Spleen (tissue), 11 donors: ENCODE measurements around the gene PUS1. TPM values are rescaled to one million over a fixed set of nuclear protein-coding genes. Genes with fewer than 3 reads are reported as not detected.
"Not testable (repeated sequence)": the region's sequence is repeated elsewhere in the genome, so short reads cannot be mapped to it uniquely, and the experiment has no call there.

Experiments
- DNase-seq: peaks from one replicate; pipeline ENCODE4 v3.0.0-alpha.2; 2020
- H3K27ac ChIP-seq, 8 donors: fragments of 200-600 bp; sonication (generic) in 7 of 8; 1 replicate in 4 of 8; 2 replicates in 4 of 8; pipeline versions ENCODE4 v1.5.0 to v1.8.0; 2016 to 2021; ENCODE audit warnings: inconsistent platforms in 4 of 8, mild to moderate bottlenecking in 4 of 8, moderate library complexity in 1 of 8
- H3K27me3 ChIP-seq, 7 donors: fragments of 200-600 bp; sonication (generic) in 6 of 7; replicated peaks in 1 of 7; 1 replicate in 4 of 7; 2 replicates in 3 of 7; pipeline versions ENCODE4 v1.5.0 to v1.8.0; 2016 to 2021; ENCODE audit warnings: inconsistent platforms in 3 of 7, mild to moderate bottlenecking in 1 of 7
- H3K36me3 ChIP-seq, 6 donors: fragments of 200-600 bp; sonication (generic) in 5 of 6; 1 replicate in 4 of 6; 2 replicates in 2 of 6; pipeline versions ENCODE4 v1.5.0 to v1.8.0; 2016 to 2021; ENCODE audit warnings: inconsistent platforms in 2 of 6
- H3K4me1 ChIP-seq, 6 donors: fragments of 200-600 bp; sonication (generic) in 5 of 6; 1 replicate in 3 of 6; 2 replicates in 3 of 6; pipeline versions ENCODE4 v1.5.0 to v1.8.0; 2016 to 2021; ENCODE audit warnings: inconsistent platforms in 3 of 6
- H3K4me3 ChIP-seq, 8 donors: fragments of 200-600 bp; sonication (generic) in 7 of 8; 1 replicate in 4 of 8; 2 replicates in 4 of 8; pipeline versions ENCODE4 v1.5.0 to v1.8.0; 2016 to 2021; ENCODE audit warnings: inconsistent platforms in 4 of 8, mild to moderate bottlenecking in 4 of 8, moderate library complexity in 2 of 8
- H3K9me3 ChIP-seq, 8 donors: fragments of 200-600 bp; sonication (generic) in 7 of 8; 1 replicate in 4 of 8; 2 replicates in 4 of 8; pipeline versions ENCODE4 v1.5.0 to v1.8.0; 2016 to 2021; ENCODE audit warnings: inconsistent platforms in 4 of 8
- POLR2A ChIP-seq, 3 donors: fragments of 450-650 bp; IDR thresholded peaks; one replicate each; pipeline ENCODE4 v1.5.1; 2017; ENCODE audit warnings: antibody characterized with exemption in 3 of 3, mild to moderate bottlenecking in 1 of 3
- POLR2AphosphoS5 ChIP-seq, 3 donors: sonication (generic); formaldehyde crosslinking; IDR thresholded peaks; one replicate each; pipeline ENCODE4 v1.5.1; 2017; ENCODE audit warnings: antibody characterized with exemption in 3 of 3
- WGBS, 5 donors: extraction: QIAGEN DNeasy Blood & Tissue Kit in 3 of 5; methylation state at CpG; one replicate each; pipeline versions ENCODE4 v1.1.5 to v1.1.7; 2013 to 2018; 5-methylcytosine and 5-hydroxymethylcytosine counted together
- intact Hi-C: fragments of 100-400 bp; cut with DNase I; formaldehyde crosslinking; loops from one replicate; pipeline ENCODE4 v1.15.0; 2023; ENCODE audit warnings: low total_unique reads
- polyA plus RNA-seq, 3 donors: library from polyadenylated mRNA; stranded (reverse); fragments of 200-250 nt; gene quantifications; one replicate each; pipeline ENCODE4 v1.2.1, GENCODE V29; 2013
- total RNA-seq, 7 donors: library from RNA; depleted of rRNA in 3 of 7; stranded (reverse); fragments of >200 nt in 3 of 7; fragmentation: NEBNext Ultra II Directional in 4 of 7; extraction: Animal tissue kit (Norgen Biotek cat#: 25700) in 4 of 7; gene quantifications; one replicate each; pipeline versions ENCODE4 v1.1.0 to v1.2.1, GENCODE V29; 2016 to 2021
- TF ChIP-seq, protein P1 (sequence below), 11 experiments: fragments of 200-600 bp in 7 of 11; fragments of 450-650 bp in 4 of 11; sonication (generic) in 4 of 11; IDR thresholded peaks in 8 of 11; conservative IDR thresholded peaks in 3 of 11; 1 replicate in 7 of 11; 2 replicates in 4 of 11; pipeline versions ENCODE4 v1.4.0 to v1.8.0; 2016 to 2021; ENCODE audit warnings: antibody characterized with exemption in 11 of 11, inconsistent platforms in 4 of 11, mild to moderate bottlenecking in 1 of 11
- donor health status: healthy with polysubstance abuse.
- donor health status: DM: no; HTN: no; CAD: no; lungs with moderate emphysema.
- donor health status: DM: no; HTN: no; CAD: no.
- donor health status: Bipolar disorder and iron deficiency.
- donor health status: healthy.
- donor health status: DM: no; HTN: no; CAD: no.
- donor health status: DM: yes; HTN: yes; CAD: no.

The PUS1 gene
- total and polyA plus RNA-seq, 10 donors = 16.0 to 46.5 (median 30.0) TPM

GRCh38 chr12:131948166-131948712 is 19.2 kb downstream of the PUS1 start:
- Histone ChIP-seq H3K27me3 (no peaks in the 10 kb centered on the region), H3K4me1 (peaks cover 16 to 54% (median 44%) of the 10 kb centered on the region in 6 donors), H3K4me3 (no peak overlapping the region), H3K27ac (peak overlapping the region in 6 of 8 donors; percentile 9 to 93 (median 88)), H3K9me3 (no peaks in the 10 kb centered on the region), H3K36me3 (peaks cover 0 to 21% (median 17%) of the 10 kb centered on the region in 6 donors)
- no peak for DNase-seq
- TF ChIP-seq POLR2A (IDR thresholded peaks at IDR 0.05) (no peak), POLR2AphosphoS5 (IDR thresholded peaks at IDR 0.05) (no peak)
- TF ChIP-seq, protein P1, sequence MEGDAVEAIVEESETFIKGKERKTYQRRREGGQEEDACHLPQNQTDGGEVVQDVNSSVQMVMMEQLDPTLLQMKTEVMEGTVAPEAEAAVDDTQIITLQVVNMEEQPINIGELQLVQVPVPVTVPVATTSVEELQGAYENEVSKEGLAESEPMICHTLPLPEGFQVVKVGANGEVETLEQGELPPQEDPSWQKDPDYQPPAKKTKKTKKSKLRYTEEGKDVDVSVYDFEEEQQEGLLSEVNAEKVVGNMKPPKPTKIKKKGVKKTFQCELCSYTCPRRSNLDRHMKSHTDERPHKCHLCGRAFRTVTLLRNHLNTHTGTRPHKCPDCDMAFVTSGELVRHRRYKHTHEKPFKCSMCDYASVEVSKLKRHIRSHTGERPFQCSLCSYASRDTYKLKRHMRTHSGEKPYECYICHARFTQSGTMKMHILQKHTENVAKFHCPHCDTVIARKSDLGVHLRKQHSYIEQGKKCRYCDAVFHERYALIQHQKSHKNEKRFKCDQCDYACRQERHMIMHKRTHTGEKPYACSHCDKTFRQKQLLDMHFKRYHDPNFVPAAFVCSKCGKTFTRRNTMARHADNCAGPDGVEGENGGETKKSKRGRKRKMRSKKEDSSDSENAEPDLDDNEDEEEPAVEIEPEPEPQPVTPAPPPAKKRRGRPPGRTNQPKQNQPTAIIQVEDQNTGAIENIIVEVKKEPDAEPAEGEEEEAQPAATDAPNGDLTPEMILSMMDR (IDR thresholded peaks at IDR 0.05 in 8 of 11, conservative IDR thresholded peaks at IDR 0.05 in 3 of 11) = no peak
- intact Hi-C loops = no loop called here
- WGBS, 5 donors = 50 to 83% (median 69%) methylated on average over 1 of the region's 1 CpG

- Histone ChIP-seq H3K4me1 (peaks cover 16 to 60% (median 46%) of the 10 kb centered on the region in 6 donors), H3K27ac (peak overlapping the region; percentile 11 to 93 (median 84)), H3K36me3 (peaks cover 0 to 14% (median 12%) of the 10 kb centered on the region in 6 donors), H3K4me3 (peak overlapping the region; percentile 7 to 99 (median 95))
- H3K27me3 ChIP-seq, intact Hi-C loops, H3K9me3 ChIP-seq: not testable (repeated sequence)
- 43 to 51% (median 45%) methylated on average over 23 of the region's 23 CpGs for WGBS, 5 donors
- peak; percentile 48 for DNase-seq
These were observed 19.8 kb downstream of the PUS1 start for GRCh38 chr12:131948713-131949430.

DNA sequence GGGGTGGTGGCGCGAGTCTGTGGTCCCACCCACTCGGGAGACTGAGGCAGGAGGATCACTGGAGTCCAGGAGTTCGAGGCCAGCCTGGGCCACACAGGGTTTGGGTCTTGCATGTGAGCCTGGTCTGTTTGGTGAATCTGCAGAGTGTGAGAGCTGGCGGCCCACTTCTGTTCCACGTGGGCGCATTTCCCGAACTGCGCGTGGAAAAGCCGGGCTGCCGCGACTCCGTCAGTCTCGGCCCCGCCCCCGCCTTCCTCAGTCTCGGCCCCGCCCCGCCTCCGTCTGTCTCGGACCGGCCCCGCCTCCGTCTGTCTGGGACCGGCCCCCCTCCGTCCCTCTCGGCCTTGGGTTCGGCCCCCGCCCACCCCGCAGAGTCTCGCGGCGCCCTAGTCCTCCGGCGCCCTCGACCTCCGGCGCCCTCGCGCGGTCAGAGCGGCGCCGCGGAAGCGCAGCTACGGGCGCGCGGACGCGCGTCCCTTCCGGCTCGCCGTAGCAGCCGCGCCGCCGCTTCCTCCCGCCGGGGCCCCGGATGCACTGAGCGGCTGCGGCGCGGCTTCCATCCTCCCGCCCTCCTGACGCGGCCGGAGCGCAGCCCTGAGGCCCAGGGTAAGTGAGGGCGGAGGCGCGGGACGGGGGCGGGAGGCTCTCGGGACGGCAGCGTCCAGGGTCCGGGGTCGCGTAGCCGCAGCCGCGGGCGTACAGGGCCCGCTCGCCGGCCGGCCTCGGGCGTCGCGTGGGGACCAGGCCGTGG is 20.5 kb downstream of the PUS1 start, which contains the start of gene EP400:
Gene EP400, plus strand, starts transcription at position 512 of the 751 bp plus-strand sequence. CDS start 10,678 bp downstream, outside the sequence.
- intact Hi-C loops = no loop called here
- no peaks in the 10 kb centered on the region for H3K9me3 ChIP-seq
- peak within 1 kb of the TSS; percentile 85 to 99 (median 95) for H3K4me3 ChIP-seq
- H3K27ac ChIP-seq = peak within 1 kb of the TSS; percentile 67 to 93 (median 84)
- TF ChIP-seq, protein P1 (IDR thresholded peaks at IDR 0.05 in 8 of 11, conservative IDR thresholded peaks at IDR 0.05 in 3 of 11) = peak in 9 of 11 experiments; percentile 7 to 82 (median 72)
- peak in 1 of 3 donors; percentile 86 for TF ChIP-seq POLR2A (IDR thresholded peaks at IDR 0.05)
- peak; percentile 77 to 88 (median 88) for TF ChIP-seq POLR2AphosphoS5 (IDR thresholded peaks at IDR 0.05)
- peaks cover 0 to 7% (median 5%) of the 10 kb centered on the region in 6 donors for H3K36me3 ChIP-seq
- 1 to 8% (median 3%) methylated on average over 10 to 97 of the region's 97 CpGs for WGBS, 5 donors
- H3K4me1 ChIP-seq = peaks cover 16 to 66% (median 46%) of the 10 kb centered on the region in 6 donors
- peak; percentile 100 for DNase-seq
- no peaks in the 10 kb centered on the region for H3K27me3 ChIP-seq

DNA sequence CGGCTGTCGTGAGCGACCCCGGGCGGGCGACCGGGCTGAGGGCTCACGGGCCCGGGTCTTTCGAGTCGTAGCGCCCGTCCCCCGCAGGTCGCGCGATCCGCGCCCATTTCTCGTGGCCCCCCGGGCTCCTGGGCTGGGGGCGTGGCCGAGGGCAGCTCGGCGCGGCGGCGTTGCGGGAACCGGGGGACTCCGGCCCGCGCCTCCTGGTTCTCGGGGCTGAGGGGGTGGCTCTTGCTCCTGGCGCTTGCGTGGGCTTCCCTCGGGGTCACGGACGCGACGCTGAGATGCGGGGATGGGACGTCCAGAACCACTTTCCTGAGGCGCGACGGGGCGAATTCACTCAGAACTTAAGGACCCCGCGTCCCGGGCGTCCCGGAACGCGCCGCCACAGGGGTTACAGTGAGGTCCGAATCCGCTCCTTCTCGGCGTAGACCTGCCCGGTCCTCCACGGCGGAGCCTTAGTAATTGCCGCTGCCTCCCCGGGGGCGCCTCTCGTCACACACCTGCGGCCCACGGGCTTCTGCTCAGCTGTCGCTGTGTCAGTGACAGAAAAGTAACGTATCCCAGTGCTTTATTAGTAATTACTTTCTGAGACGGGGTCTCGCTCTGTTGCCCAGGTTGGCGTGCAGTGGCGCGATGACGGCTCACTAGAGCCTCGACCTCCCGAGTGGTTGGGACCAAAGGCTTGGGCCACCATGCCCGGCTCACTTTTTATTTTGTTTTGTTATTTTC is 21.3 kb downstream of the PUS1 start:
- H3K4me3 ChIP-seq = peak overlapping the region; percentile 85 to 99 (median 95)
- DNase-seq = no peak
- intact Hi-C loops = no loop called here

GRCh38 chr12:131953810-131954209 is 24.7 kb downstream of the PUS1 start:
- H3K27ac ChIP-seq, H3K36me3 ChIP-seq, intact Hi-C loops, H3K9me3 ChIP-seq, DNase-seq, H3K4me3 ChIP-seq, H3K27me3 ChIP-seq: not testable (repeated sequence)
- peaks cover 20 to 92% (median 61%) of the 10 kb centered on the region in 6 donors for H3K4me1 ChIP-seq
- WGBS, 5 donors = 90 to 96% (median 94%) methylated on average over 9 of the region's 9 CpGs

More for the DNA sequence above, 21.3 kb downstream of the PUS1 start:
- TF ChIP-seq POLR2AphosphoS5 (IDR thresholded peaks at IDR 0.05) = no peak
- TF ChIP-seq, protein P1 (IDR thresholded peaks at IDR 0.05 in 8 of 11, conservative IDR thresholded peaks at IDR 0.05 in 3 of 11) = no peak
- TF ChIP-seq POLR2A (IDR thresholded peaks at IDR 0.05) = no peak
- H3K36me3 ChIP-seq = no peaks in the 10 kb centered on the region
- peak overlapping the region; percentile 67 to 93 (median 84) for H3K27ac ChIP-seq
- H3K9me3 ChIP-seq = no peaks in the 10 kb centered on the region
- no peaks in the 10 kb centered on the region for H3K27me3 ChIP-seq
- WGBS, 5 donors = 1 to 2% (median 2%) methylated on average over 11 to 79 of the region's 79 CpGs
- peaks cover 16 to 73% (median 49%) of the 10 kb centered on the region in 6 donors for H3K4me1 ChIP-seq

DNA sequence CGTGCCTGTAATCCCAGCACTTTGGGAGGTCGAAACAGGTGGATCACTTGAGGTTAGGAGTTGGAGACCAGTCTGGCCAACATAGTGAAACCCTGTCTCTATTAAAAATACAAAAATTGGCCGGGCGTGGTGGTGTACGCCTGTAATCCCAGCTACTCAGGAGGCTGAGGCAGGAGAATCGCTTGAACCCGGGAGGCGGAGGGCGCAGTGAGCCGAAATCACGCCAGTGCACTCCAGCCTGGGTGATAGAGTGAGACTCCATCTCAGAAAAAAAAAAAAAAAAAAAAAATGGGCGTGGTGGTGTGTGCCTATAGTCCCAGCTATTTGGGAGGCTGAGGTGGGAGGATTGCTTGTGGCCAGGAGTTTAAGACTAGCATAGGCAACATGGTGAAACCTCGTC is 25.4 kb downstream of the PUS1 start:
- H3K4me3 ChIP-seq, H3K36me3 ChIP-seq, H3K27ac ChIP-seq, intact Hi-C loops, H3K9me3 ChIP-seq, DNase-seq, H3K27me3 ChIP-seq: not testable (repeated sequence)
- H3K4me1 ChIP-seq = peaks cover 21 to 92% (median 60%) of the 10 kb centered on the region in 6 donors
- WGBS, 5 donors = 89 to 98% (median 95%) methylated on average over 13 of the region's 13 CpGs
